Caco-2 (cell line): ENCODE data around the gene TACC3. TPM values are rescaled to one million over a fixed set of nuclear protein-coding genes. Genes with fewer than 3 reads are reported as not detected.

Source experiments
- BruUV-seq: library from RNA; stranded (reverse); fragments of 400-500 nt; replicated peaks from 2 replicates; lab custom pipeline; 2021; lab: Mats Ljungman, UMichigan
- CTCF ChIA-PET: fragments of 300-600 bp; sonication (Branson Sonifier 250); formaldehyde crosslinking; loops from one replicate; lab custom pipeline; 2022; ENCODE audit warnings: antibody characterized with exemption; lab: Charles Lee
- POLR2A ChIA-PET: fragments of 300-600 bp; sonication (Branson Sonifier 250); formaldehyde crosslinking; loops from one replicate; lab custom pipeline; 2022; ENCODE audit warnings: antibody characterized with exemption; lab: Charles Lee
- DNase-seq, 2 experiments: peaks; one replicate each; pipeline versions ENCODE4 v3.0.0 to v3.0.0-alpha.2; 2020 to 2022
- H3K27me3 ChIP-seq: replicated peaks from 2 replicates; pipeline ENCODE4 v1.6.0; 2011; ENCODE audit warnings: low read length; ENCODE audit not compliant: control insufficient read depth, insufficient read depth
- H3K36me3 ChIP-seq: 2 replicates; pipeline ENCODE4 v1.5.1; 2011; ENCODE audit warnings: low read length; ENCODE audit not compliant: control insufficient read depth, insufficient read depth
- H3K4me1 ChIP-seq: fragments of 250-450 bp; sonication (Bioruptor Pico); 2 replicates; pipeline ENCODE4 v1.5.1; 2020; ENCODE audit warnings: mild to moderate bottlenecking
- H3K4me3 ChIP-seq: 2 replicates; pipeline ENCODE4 v1.5.1; 2011; ENCODE audit warnings: low read depth, mild to moderate bottlenecking, control low read depth, low read length
- H3K9me3 ChIP-seq: fragments of 250-450 bp; sonication (Bioruptor Pico); 2 replicates; pipeline ENCODE4 v1.5.1; 2020; ENCODE audit warnings: mild to moderate bottlenecking, moderate library complexity
- H3K27ac Mint-ChIP-seq: one replicate; pipeline ENCODE4 v1.8.0; 2022; ENCODE audit warnings: mixed read lengths; ENCODE audit not compliant: unreplicated experiment
- H3K27me3 Mint-ChIP-seq: one replicate; pipeline ENCODE4 v1.8.0; 2022; ENCODE audit warnings: mixed read lengths; ENCODE audit not compliant: insufficient read depth, unreplicated experiment
- H3K36me3 Mint-ChIP-seq: one replicate; pipeline ENCODE4 v1.8.0; 2022; ENCODE audit warnings: mild to moderate bottlenecking, mixed read lengths; ENCODE audit not compliant: insufficient read depth, unreplicated experiment
- H3K4me1 Mint-ChIP-seq: one replicate; pipeline ENCODE4 v1.8.0; 2022; ENCODE audit warnings: low read depth, mixed read lengths; ENCODE audit not compliant: unreplicated experiment
- H3K4me3 Mint-ChIP-seq: one replicate; pipeline ENCODE4 v1.8.0; 2022; ENCODE audit warnings: mild to moderate bottlenecking, moderate library complexity, mixed read lengths; ENCODE audit not compliant: unreplicated experiment
- H3K9me3 Mint-ChIP-seq: one replicate; pipeline ENCODE4 v1.8.0; 2022; ENCODE audit warnings: mixed read lengths; ENCODE audit not compliant: unreplicated experiment
- CTCF ChIP-seq, 2 experiments: fragments of 200-600 bp in 1 of 2; IDR thresholded peaks; 1 replicate in 1 of 2; 2 replicates in 1 of 2; pipeline versions ENCODE4 v1.5.1 to v1.8.0; 2011 to 2022; ENCODE audit warnings: antibody characterized with exemption in 1 of 2, control low read depth in 1 of 2, inconsistent platforms in 1 of 2, low read depth in 1 of 2, low read length in 1 of 2, mild to moderate bottlenecking in 1 of 2, moderate library complexity in 1 of 2; ENCODE audit not compliant: insufficient read depth in 1 of 2, severe bottlenecking in 1 of 2, unreplicated experiment in 1 of 2
- intact Hi-C: fragments of 100-400 bp; cut with micrococcal nuclease; formaldehyde crosslinking; loops from one replicate; pipeline ENCODE4 v1.10.0; 2022; ENCODE audit not compliant: unreplicated experiment
- total RNA-seq: library from RNA; stranded (reverse); gene quantifications from 2 replicates; pipeline ENCODE4 v1.2.3, GENCODE V29; 2022

The TACC3 gene
- total RNA-seq, 1 experiment from 2014 or later = 106 TPM

GRCh38 chr4:1770791-1771231 is 49.5 kb downstream of the TACC3 start:
- intact Hi-C loops = no loop called here
- Mint-ChIP-seq H3K4me1 (peaks cover 7% of the 10 kb centered on the region), H3K4me3 (no peak overlapping the region), H3K27ac (peak overlapping the region; percentile 45), H3K27me3 (no peaks in the 10 kb centered on the region), H3K9me3 (no peaks in the 10 kb centered on the region), H3K36me3 (peaks cover 6% of the 10 kb centered on the region)
- no peaks in the 10 kb centered on the region for H3K9me3 ChIP-seq
- no peaks in the 10 kb centered on the region for H3K27me3 ChIP-seq
- no peak for TF ChIP-seq CTCF (IDR thresholded peaks at IDR 0.05; ENCODE audit: insufficient read depth in 1 of 2, low read depth in 1 of 2, low read length in 1 of 2, severe bottlenecking in 1 of 2, unreplicated experiment in 1 of 2)
- H3K36me3 ChIP-seq = no peaks in the 10 kb centered on the region
- DNase-seq = peak; percentile 50 to 60
- CTCF ChIA-PET = no interaction called here
- H3K4me1 ChIP-seq = peaks cover 48% of the 10 kb centered on the region
- no TSS peak for BruUV-seq
- no peak overlapping the region for H3K4me3 ChIP-seq
- POLR2A ChIA-PET = no interaction called here

DNA sequence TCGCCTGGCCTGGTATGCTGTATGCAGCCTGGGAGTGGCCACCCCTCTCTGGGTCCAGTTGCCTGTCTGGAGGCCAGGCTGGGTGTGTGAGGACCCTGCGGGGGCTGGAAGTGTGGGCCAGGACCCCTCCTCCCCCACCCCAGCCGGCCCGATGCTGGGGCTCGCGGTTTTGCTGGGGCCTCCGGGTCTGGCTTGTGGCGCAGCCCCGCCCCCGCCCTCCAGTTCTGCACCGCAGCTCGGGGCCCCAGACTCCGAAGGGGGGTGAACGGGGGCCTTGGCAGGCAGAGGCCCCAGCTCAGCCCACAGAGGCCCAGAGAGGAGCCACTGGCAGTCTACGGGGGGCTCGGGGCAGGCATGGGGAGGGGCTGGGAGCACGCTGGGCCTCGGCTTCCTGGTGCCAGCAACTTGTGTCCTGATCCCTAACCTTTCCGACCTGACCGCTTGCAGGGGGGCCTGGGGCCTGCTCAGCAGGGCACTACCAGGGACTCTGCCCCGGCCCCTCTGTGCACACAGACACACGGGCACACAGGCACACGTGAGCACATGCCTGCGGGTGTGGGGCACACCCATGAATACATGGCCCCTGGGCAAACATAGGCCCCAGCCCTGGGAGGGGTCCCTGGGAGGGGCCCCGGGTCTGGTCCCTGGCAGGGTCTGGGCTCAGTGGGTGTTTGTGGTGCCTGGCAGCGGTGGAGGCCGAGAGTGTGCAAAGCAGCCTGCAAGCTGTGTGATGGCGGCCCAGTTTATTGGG is 50.4 kb downstream of the TACC3 start:
- no peak for TF ChIP-seq CTCF (IDR thresholded peaks at IDR 0.05; ENCODE audit: insufficient read depth in 1 of 2, low read depth in 1 of 2, low read length in 1 of 2, severe bottlenecking in 1 of 2, unreplicated experiment in 1 of 2)
- Mint-ChIP-seq H3K36me3 (peaks cover 6% of the 10 kb centered on the region), H3K9me3 (no peaks in the 10 kb centered on the region), H3K27me3 (no peaks in the 10 kb centered on the region), H3K27ac (peak overlapping the region; percentile 45), H3K4me3 (no peak overlapping the region), H3K4me1 (peaks cover 7% of the 10 kb centered on the region)
- Histone ChIP-seq H3K36me3 (no peaks in the 10 kb centered on the region), H3K27me3 (no peaks in the 10 kb centered on the region), H3K4me3 (no peak overlapping the region), H3K9me3 (no peaks in the 10 kb centered on the region), H3K4me1 (peaks cover 38% of the 10 kb centered on the region)
- ChIA-PET POLR2A (interaction anchor here (0.6 kb wide), 1 partner anchor 99 kb away, joined by 3 read pairs; the partner anchor contains the start of gene NSD2), CTCF (no interaction called here)
- no peak for DNase-seq
- no TSS peak for BruUV-seq
- intact Hi-C loops = no loop called here

- no peak for TF ChIP-seq CTCF (IDR thresholded peaks at IDR 0.05; ENCODE audit: insufficient read depth in 1 of 2, low read depth in 1 of 2, low read length in 1 of 2, severe bottlenecking in 1 of 2, unreplicated experiment in 1 of 2)
- intact Hi-C loops = no loop called here
- POLR2A ChIA-PET = interaction anchor here (0.6 kb wide), 2 partner anchors 33 to 718 kb away, joined by 5 to 7 read pairs; no protein-coding TSS in a partner anchor
Measured at GRCh38 chr4:1772853-1773538, 51.7 kb downstream of the TACC3 start.

More at GRCh38 chr4:1772853-1773538, 51.7 kb downstream of the TACC3 start:
- H3K4me3 Mint-ChIP-seq = no peak overlapping the region
- H3K27ac Mint-ChIP-seq = no peak overlapping the region
- Histone ChIP-seq H3K36me3 (no peaks in the 10 kb centered on the region), H3K9me3 (no peaks in the 10 kb centered on the region), H3K4me3 (no peak overlapping the region), H3K27me3 (no peaks in the 10 kb centered on the region), H3K4me1 (peaks cover 44% of the 10 kb centered on the region)
- H3K27me3 Mint-ChIP-seq = no peaks in the 10 kb centered on the region
- peaks cover 6% of the 10 kb centered on the region for H3K36me3 Mint-ChIP-seq
- H3K4me1 Mint-ChIP-seq = peaks cover 7% of the 10 kb centered on the region
- CTCF ChIA-PET = no interaction called here
- H3K9me3 Mint-ChIP-seq = no peaks in the 10 kb centered on the region
- DNase-seq = no peak
- BruUV-seq = no TSS peak
